Right lobe of liver (tissue), 6 donors: ENCODE results near the gene ANKRD44. TPM values are rescaled to one million over a fixed set of nuclear protein-coding genes. Genes with fewer than 3 reads are reported as not detected.

Experiments
- ATAC-seq, 4 donors: fragments of 200-7000 bp; cut with Tn5 transposase; one replicate each; pipeline ENCODE4 v1.9.1; 2020; ENCODE audit warnings: mild to moderate bottlenecking in 4 of 4, moderate library complexity in 4 of 4
- DNase-seq, 3 donors: peaks; one replicate each; pipeline ENCODE4 v3.0.0-alpha.2; 2020
- H3K27ac ChIP-seq, 3 donors: fragments of 200-600 bp; one replicate each; pipeline ENCODE4 v1.8.0; 2022
- H3K27me3 ChIP-seq, 2 donors: fragments of 200-600 bp; one replicate each; pipeline ENCODE4 v1.8.0; 2022
- H3K36me3 ChIP-seq, 4 donors: fragments of 200-600 bp; sonication (generic) in 1 of 4; one replicate each; pipeline versions ENCODE4 v1.5.1 to v1.8.0; 2017 to 2022; ENCODE audit warnings: control low read depth in 1 of 4
- H3K4me1 ChIP-seq, 4 donors: fragments of 200-600 bp; sonication (generic) in 1 of 4; one replicate each; pipeline versions ENCODE4 v1.5.1 to v1.8.0; 2017 to 2022; ENCODE audit warnings: control low read depth in 1 of 4
- H3K4me3 ChIP-seq, 3 donors: fragments of 200-600 bp; one replicate each; pipeline ENCODE4 v1.8.0; 2022
- H3K9me3 ChIP-seq, 4 donors: fragments of 200-600 bp; sonication (generic) in 1 of 4; one replicate each; pipeline versions ENCODE4 v1.5.1 to v1.8.0; 2017 to 2022; ENCODE audit warnings: control low read depth in 1 of 4
- POLR2A ChIP-seq: fragments of 450-650 bp; IDR thresholded peaks from one replicate; pipeline ENCODE4 v1.6.1; 2017; ENCODE audit warnings: antibody characterized with exemption, mild to moderate bottlenecking
- WGBS: methylation state at CpG from one replicate; pipeline ENCODE4 v1.1.6; 2018; ENCODE audit warnings: low coverage, low lambda C conversion rate; ENCODE audit not compliant: insufficient coverage; ENCODE audit errors: missing lambda C conversion rate; 5-methylcytosine and 5-hydroxymethylcytosine counted together
- intact Hi-C, 2 donors: fragments of 100-400 bp; cut with DNase I; formaldehyde crosslinking; loops; one replicate each; pipeline versions ENCODE4 v1.11.2 to v1.14.1; 2022
- total RNA-seq, 6 experiments: library from RNA; depleted of rRNA in 2 of 6; stranded (reverse); fragments of >200 nt in 2 of 6; fragmentation: NEBNext Ultra II Directional in 3 of 6; extraction: Animal tissue kit (Norgen Biotek cat#: 25700) in 3 of 6; gene quantifications; one replicate each; pipeline versions ENCODE4 v1.1.0 to v1.2.4, GENCODE V29; 2016 to 2023
- TF ChIP-seq, protein P1 (sequence below), 4 donors: fragments of 200-600 bp in 3 of 4; fragments of 450-650 bp in 1 of 4; IDR thresholded peaks; one replicate each; pipeline versions ENCODE4 v1.5.1 to v1.8.0; 2016 to 2022; ENCODE audit warnings: antibody characterized with exemption in 4 of 4, mild to moderate bottlenecking in 2 of 4
- donor health status: DM: no; HTN: yes; CAD: no.
- donor health status: DM: no; HTN: no; CAD: no.
- donor health status: DM: no; HTN: no; CAD: no.
- donor health status: DM: no; HTN: yes; CAD: no.
- donor health status: DM: no; HTN: yes; CAD: no.

The ANKRD44 gene
- total RNA-seq, 6 experiments from 2014 or later, result 7.9 to 19.5 (median 13.3) TPM

- Histone ChIP-seq H3K36me3 (no peaks in the 10 kb centered on the region), H3K4me1 (peaks cover 0 to 36% (median 0%) of the 10 kb centered on the region in 4 donors), H3K27ac (peak overlapping the region in 2 of 3 donors; percentile 39 to 41), H3K9me3 (no peaks in the 10 kb centered on the region), H3K27me3 (no peaks in the 10 kb centered on the region), H3K4me3 (no peak overlapping the region)
- 68% methylated on average over 2 of the region's 3 CpGs for WGBS
- DNase-seq, result peak; percentile 58 to 74 (median 61)
- ATAC-seq, result peak in 3 of 4 donors; percentile 23 to 52 (median 28)
- intact Hi-C loops, result no loop called here
- no peak for TF ChIP-seq POLR2A
- TF ChIP-seq, protein P1, sequence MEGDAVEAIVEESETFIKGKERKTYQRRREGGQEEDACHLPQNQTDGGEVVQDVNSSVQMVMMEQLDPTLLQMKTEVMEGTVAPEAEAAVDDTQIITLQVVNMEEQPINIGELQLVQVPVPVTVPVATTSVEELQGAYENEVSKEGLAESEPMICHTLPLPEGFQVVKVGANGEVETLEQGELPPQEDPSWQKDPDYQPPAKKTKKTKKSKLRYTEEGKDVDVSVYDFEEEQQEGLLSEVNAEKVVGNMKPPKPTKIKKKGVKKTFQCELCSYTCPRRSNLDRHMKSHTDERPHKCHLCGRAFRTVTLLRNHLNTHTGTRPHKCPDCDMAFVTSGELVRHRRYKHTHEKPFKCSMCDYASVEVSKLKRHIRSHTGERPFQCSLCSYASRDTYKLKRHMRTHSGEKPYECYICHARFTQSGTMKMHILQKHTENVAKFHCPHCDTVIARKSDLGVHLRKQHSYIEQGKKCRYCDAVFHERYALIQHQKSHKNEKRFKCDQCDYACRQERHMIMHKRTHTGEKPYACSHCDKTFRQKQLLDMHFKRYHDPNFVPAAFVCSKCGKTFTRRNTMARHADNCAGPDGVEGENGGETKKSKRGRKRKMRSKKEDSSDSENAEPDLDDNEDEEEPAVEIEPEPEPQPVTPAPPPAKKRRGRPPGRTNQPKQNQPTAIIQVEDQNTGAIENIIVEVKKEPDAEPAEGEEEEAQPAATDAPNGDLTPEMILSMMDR (IDR thresholded peaks at IDR 0.05), result no peak
Measured at GRCh38 chr2:197306696-197307040, 3.9 kb downstream of the ANKRD44 start.

DNA sequence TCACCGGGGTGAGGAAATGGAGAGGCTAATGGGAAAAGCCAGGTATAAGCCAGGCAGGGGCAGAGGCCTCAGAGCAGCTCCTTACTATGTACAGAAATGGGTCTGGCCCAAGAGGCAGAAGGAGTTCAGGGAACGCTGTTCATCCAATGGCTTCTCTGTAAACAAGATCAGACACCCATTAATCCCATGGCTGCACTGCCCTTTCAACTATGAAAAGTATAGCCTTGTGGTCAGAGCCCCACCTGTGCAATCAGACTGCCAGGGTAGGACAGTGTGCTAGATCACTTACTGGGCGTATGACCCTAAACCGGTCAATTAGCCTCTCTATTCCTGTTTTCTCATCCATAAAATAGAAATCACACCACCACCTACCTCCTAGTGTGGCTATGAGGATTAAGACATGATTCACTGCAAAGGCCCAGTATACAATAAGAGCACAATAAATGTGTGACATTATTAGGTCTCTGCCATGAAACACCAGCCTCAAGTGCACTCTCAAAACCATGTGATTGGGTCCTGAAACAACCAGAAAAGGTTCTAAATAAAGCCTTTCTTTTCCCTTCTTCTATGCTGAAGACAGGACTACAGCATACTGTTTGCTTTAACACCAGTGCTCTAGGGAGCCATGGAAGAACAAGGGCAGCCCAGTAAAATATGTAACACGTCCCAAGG is 4.4 kb downstream of the ANKRD44 start:
- H3K9me3 ChIP-seq, result no peaks in the 10 kb centered on the region
- WGBS, result 78% methylated on average over 3 of the region's 5 CpGs
- peak overlapping the region in 2 of 3 donors; percentile 39 to 41 for H3K27ac ChIP-seq
- ATAC-seq (no peak), DNase-seq (no peak)
- peaks cover 0 to 32% (median 0%) of the 10 kb centered on the region in 4 donors for H3K4me1 ChIP-seq
- intact Hi-C loops, result no loop called here
- no peaks in the 10 kb centered on the region for H3K36me3 ChIP-seq
- H3K27me3 ChIP-seq, result no peaks in the 10 kb centered on the region
- H3K4me3 ChIP-seq, result no peak overlapping the region
- no peak for TF ChIP-seq POLR2A
- TF ChIP-seq, protein P1 (IDR thresholded peaks at IDR 0.05), result no peak

- intact Hi-C loops, result no loop called here
- WGBS, result 51% methylated on average over 3 of the region's 3 CpGs
- H3K27me3 ChIP-seq, result no peaks in the 10 kb centered on the region
- TF ChIP-seq POLR2A, result no peak
- TF ChIP-seq, protein P1 (IDR thresholded peaks at IDR 0.05), result no peak
- ATAC-seq, result peak in 2 of 4 donors; percentile 7 to 20
- no peaks in the 10 kb centered on the region for H3K9me3 ChIP-seq
- H3K4me3 ChIP-seq, result no peak overlapping the region
- H3K27ac ChIP-seq, result no peak overlapping the region
- H3K36me3 ChIP-seq, result no peaks in the 10 kb centered on the region
- H3K4me1 ChIP-seq, result peaks cover 0 to 30% (median 0%) of the 10 kb centered on the region in 4 donors
- no peak for DNase-seq
Measured at GRCh38 chr2:197304556-197305011, 6.0 kb downstream of the ANKRD44 start.

DNA sequence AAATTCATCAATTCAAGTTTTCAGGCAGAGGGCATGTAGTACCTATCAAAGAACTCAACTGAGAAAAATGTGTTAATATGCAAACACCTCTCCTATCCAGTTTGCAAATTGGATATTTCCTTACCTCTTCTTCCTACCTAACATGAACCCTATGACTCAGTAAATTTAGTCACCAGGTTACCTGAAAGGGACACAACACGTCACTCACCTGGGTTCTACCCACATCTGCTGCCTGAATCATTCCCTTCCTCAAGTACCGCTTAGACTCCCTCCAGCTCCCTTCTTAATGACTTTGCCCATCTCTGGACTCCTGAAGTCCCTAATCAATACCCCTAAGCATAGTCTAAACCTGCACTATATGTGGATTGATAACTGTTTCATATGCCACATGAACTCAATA is 10.4 kb downstream of the ANKRD44 start:
- Histone ChIP-seq H3K27me3 (no peaks in the 10 kb centered on the region), H3K36me3 (no peaks in the 10 kb centered on the region), H3K27ac (no peak overlapping the region), H3K4me1 (peaks cover 0 to 16% (median 0%) of the 10 kb centered on the region in 4 donors), H3K9me3 (no peaks in the 10 kb centered on the region), H3K4me3 (no peak overlapping the region)
- 87% methylated on average over 2 of the region's 2 CpGs for WGBS
- ATAC-seq (no peak), DNase-seq (no peak)
- TF ChIP-seq, protein P1 (IDR thresholded peaks at IDR 0.05), result no peak
- no peak for TF ChIP-seq POLR2A
- intact Hi-C loops, result no loop called here
